MM.1S (cell line): ENCODE results near the gene EEF2.

Source experiments
- EZH2 ChIP-seq: fragments of 300-600 bp; sonication (generic); optimal IDR thresholded peaks from 2 replicates; pipeline ENCODE3; 2017; ENCODE audit warnings: low read depth, mild to moderate bottlenecking, antibody characterized with exemption, low read length, mixed read lengths
- EZH2phosphoT487 ChIP-seq: fragments of 300-600 bp; sonication (generic); IDR thresholded peaks from 2 replicates; pipeline ENCODE4 v1.6.1; 2018; ENCODE audit warnings: antibody characterized with exemption, low read length
- TF ChIP-seq, protein P1 (sequence below): fragments of 300-600 bp; sonication (generic); IDR thresholded peaks from 2 replicates; pipeline ENCODE4 v1.5.1; 2016; ENCODE audit warnings: antibody characterized with exemption, low read length, mixed read lengths

DNA sequence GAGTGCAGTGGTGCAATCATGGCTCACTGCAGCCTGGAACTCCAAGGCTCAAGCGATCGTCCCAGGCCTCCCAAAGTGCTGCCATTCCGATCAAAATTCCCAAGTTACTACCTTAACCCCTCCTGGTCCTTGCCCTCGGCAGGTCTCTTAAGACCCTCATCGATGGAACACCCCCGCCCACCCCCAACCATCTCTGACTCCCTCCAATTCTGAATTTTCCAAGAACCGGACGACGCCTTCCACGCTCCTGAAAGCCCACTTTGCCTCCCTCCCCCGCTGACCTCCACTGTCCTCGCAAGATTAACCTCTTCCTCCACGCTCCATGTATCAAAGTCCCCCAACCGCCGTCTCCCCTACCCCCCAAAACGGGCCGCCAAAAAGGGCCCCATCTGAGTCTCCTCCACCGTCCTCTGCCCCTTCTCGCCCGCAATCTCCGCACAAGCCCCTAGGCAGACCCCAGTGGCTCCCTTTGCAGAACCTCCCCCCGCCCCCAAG lies 14.9 kb downstream of the EEF2 start:
- TF ChIP-seq, protein P1, sequence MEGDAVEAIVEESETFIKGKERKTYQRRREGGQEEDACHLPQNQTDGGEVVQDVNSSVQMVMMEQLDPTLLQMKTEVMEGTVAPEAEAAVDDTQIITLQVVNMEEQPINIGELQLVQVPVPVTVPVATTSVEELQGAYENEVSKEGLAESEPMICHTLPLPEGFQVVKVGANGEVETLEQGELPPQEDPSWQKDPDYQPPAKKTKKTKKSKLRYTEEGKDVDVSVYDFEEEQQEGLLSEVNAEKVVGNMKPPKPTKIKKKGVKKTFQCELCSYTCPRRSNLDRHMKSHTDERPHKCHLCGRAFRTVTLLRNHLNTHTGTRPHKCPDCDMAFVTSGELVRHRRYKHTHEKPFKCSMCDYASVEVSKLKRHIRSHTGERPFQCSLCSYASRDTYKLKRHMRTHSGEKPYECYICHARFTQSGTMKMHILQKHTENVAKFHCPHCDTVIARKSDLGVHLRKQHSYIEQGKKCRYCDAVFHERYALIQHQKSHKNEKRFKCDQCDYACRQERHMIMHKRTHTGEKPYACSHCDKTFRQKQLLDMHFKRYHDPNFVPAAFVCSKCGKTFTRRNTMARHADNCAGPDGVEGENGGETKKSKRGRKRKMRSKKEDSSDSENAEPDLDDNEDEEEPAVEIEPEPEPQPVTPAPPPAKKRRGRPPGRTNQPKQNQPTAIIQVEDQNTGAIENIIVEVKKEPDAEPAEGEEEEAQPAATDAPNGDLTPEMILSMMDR = no peak
- no peak for TF ChIP-seq EZH2
- TF ChIP-seq EZH2phosphoT487 = no peak
